ENCODE results near the gene MAN2A2.

GRCh38 chr15:90942354-90943120, 39.4 kb downstream of the MAN2A2 start:
- TF ChIP-seq, protein P1, sequence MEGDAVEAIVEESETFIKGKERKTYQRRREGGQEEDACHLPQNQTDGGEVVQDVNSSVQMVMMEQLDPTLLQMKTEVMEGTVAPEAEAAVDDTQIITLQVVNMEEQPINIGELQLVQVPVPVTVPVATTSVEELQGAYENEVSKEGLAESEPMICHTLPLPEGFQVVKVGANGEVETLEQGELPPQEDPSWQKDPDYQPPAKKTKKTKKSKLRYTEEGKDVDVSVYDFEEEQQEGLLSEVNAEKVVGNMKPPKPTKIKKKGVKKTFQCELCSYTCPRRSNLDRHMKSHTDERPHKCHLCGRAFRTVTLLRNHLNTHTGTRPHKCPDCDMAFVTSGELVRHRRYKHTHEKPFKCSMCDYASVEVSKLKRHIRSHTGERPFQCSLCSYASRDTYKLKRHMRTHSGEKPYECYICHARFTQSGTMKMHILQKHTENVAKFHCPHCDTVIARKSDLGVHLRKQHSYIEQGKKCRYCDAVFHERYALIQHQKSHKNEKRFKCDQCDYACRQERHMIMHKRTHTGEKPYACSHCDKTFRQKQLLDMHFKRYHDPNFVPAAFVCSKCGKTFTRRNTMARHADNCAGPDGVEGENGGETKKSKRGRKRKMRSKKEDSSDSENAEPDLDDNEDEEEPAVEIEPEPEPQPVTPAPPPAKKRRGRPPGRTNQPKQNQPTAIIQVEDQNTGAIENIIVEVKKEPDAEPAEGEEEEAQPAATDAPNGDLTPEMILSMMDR (IDR thresholded peaks at IDR 0.05 in 4 of 5, conservative IDR thresholded peaks at IDR 0.05 in 1 of 5) = no peak
- TF ChIP-seq POLR2A (IDR thresholded peaks at IDR 0.05) = no peak
